ENCODE data around the gene GNPTAB.
"Not testable (repeated sequence)": the region's sequence is repeated elsewhere in the genome, so short reads cannot be mapped to it uniquely, and the experiment has no call there.

Gene GNPTAB

GRCh38 chr12:101743242-101743641 lies 87.5 kb downstream of the GNPTAB start:
- POLR2A ChIA-PET = no interaction called here
- no peak for TF ChIP-seq SP1 (IDR thresholded peaks at IDR 0.05)
- TF ChIP-seq FOXM1 (IDR thresholded peaks at IDR 0.05; ENCODE audit: borderline replicate concordance) = no peak
- TF ChIP-seq SUZ12 (IDR thresholded peaks at IDR 0.05) = no peak
- no peak for TF ChIP-seq ARNT (IDR thresholded peaks at IDR 0.05)
- no peak for TF ChIP-seq CTBP1 (IDR thresholded peaks at IDR 0.05; ENCODE audit: borderline replicate concordance)
- no peak for TF ChIP-seq TARDBP (IDR thresholded peaks at IDR 0.05)
- no peak for TF ChIP-seq ZNF384 (IDR thresholded peaks at IDR 0.05)
- TF ChIP-seq PKNOX1 (IDR thresholded peaks at IDR 0.05) = no peak
- TF ChIP-seq ELF4 (IDR thresholded peaks at IDR 0.05) = no peak
- TF ChIP-seq FOXK2 (IDR thresholded peaks at IDR 0.05) = no peak
- TF ChIP-seq HDGF (IDR thresholded peaks at IDR 0.05; ENCODE audit: borderline replicate concordance) = no peak
- no peak for TF ChIP-seq LEF1 (IDR thresholded peaks at IDR 0.05; ENCODE audit: borderline replicate concordance)
- no peak for TF ChIP-seq FOXA1 (IDR thresholded peaks at IDR 0.05)
- no peak for TF ChIP-seq L3MBTL2 (conservative IDR thresholded peaks at IDR 0.05)
- no peak for TF ChIP-seq BHLHE40 (IDR thresholded peaks at IDR 0.05; ENCODE audit: borderline replicate concordance)
- TF ChIP-seq NFRKB (IDR thresholded peaks at IDR 0.05) = no peak
- CTCF ChIA-PET = no interaction called here
- DNase-seq (ENCODE audit: extremely low spot score) = no peak

DNA sequence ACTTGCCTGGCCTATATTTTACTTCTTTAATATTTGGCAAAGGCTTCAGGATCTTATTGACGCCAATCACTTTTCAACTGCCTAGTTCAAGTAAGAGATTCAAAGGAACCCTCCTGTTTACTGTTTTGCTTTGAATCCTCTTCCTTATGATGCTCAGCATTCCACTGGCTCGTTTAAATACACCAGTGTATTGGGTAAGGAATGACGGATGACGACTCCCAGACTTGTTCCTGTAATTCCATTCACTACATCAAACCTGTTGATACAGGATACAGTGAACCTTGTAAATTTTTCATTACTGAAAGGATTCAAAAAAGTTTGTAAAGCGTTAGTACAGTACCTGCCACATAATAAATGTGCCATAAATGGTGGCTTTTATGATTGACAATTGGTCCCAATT lies 89.8 kb downstream of the GNPTAB start:
- TF ChIP-seq BHLHE40 (IDR thresholded peaks at IDR 0.05; ENCODE audit: borderline replicate concordance) (no peak), FOXK2 (IDR thresholded peaks at IDR 0.05) (no peak), HDGF (IDR thresholded peaks at IDR 0.05; ENCODE audit: borderline replicate concordance) (no peak), NFRKB (IDR thresholded peaks at IDR 0.05) (no peak), LEF1 (IDR thresholded peaks at IDR 0.05; ENCODE audit: borderline replicate concordance) (no peak), FOXA1 (IDR thresholded peaks at IDR 0.05) (no peak), CTBP1 (IDR thresholded peaks at IDR 0.05; ENCODE audit: borderline replicate concordance) (no peak), SUZ12 (IDR thresholded peaks at IDR 0.05) (no peak)

DNA sequence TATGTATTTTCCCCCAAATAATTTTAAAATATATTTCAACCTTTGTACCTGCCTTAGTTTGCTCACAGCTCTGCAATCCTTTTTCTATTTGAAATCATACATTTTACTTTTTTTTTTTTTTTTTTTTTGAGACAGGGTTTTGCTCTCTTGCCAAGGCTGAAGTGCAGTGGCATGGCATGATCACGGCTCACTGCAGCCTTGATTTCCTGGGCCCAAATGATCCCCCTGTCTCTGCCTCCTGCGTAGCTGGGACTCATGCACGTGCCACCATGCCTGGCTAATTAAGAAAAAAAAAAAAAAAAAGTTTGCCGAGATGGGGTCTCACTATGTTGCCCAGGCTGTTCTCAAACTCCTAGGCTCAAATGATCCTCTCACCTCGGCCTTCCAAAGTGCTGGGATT lies 90.2 kb downstream of the GNPTAB start:
- no peak for DNase-seq (ENCODE audit: extremely low spot score)
- ChIA-PET CTCF (no interaction called here), POLR2A (no interaction called here)

More for the DNA sequence above, 89.8 kb downstream of the GNPTAB start:
- DNase-seq (ENCODE audit: extremely low spot score) = no peak
- CTCF ChIA-PET = no interaction called here
- POLR2A ChIA-PET = no interaction called here

GRCh38 chr12:101738920-101739665 lies 91.7 kb downstream of the GNPTAB start, which contains the start of gene SYCP3:
SYCP3 (minus strand) TSS chr12:101739462; CDS start chr12:101737935, 1,527 bp downstream.
- POLR2A ChIA-PET = no interaction called here
- CTCF ChIA-PET = no interaction called here
- DNase-seq (ENCODE audit: extremely low spot score) = no peak
- TF ChIP-seq L3MBTL2 (conservative IDR thresholded peaks at IDR 0.05) = no peak
- no peak for TF ChIP-seq FOXA1 (IDR thresholded peaks at IDR 0.05)
- TF ChIP-seq NFRKB (IDR thresholded peaks at IDR 0.05) = no peak
- TF ChIP-seq FOXM1 (IDR thresholded peaks at IDR 0.05; ENCODE audit: borderline replicate concordance) = no peak
- no peak for TF ChIP-seq BHLHE40 (IDR thresholded peaks at IDR 0.05; ENCODE audit: borderline replicate concordance)
- no peak for TF ChIP-seq ARNT (IDR thresholded peaks at IDR 0.05)
- TF ChIP-seq FOXK2 (IDR thresholded peaks at IDR 0.05) = no peak
- no peak for TF ChIP-seq PKNOX1 (IDR thresholded peaks at IDR 0.05)
- no peak for TF ChIP-seq LEF1 (IDR thresholded peaks at IDR 0.05; ENCODE audit: borderline replicate concordance)
- TF ChIP-seq TARDBP (IDR thresholded peaks at IDR 0.05) = no peak
- TF ChIP-seq ZNF384 (IDR thresholded peaks at IDR 0.05) = no peak
- no peak for TF ChIP-seq SP1 (IDR thresholded peaks at IDR 0.05)

More for the DNA sequence above, 90.2 kb downstream of the GNPTAB start:
- no peak for TF ChIP-seq ARNT (IDR thresholded peaks at IDR 0.05)
- TF ChIP-seq SUZ12 (IDR thresholded peaks at IDR 0.05) = no peak
- TF ChIP-seq ZNF384 (IDR thresholded peaks at IDR 0.05) = no peak
- TF ChIP-seq NFRKB (IDR thresholded peaks at IDR 0.05) = no peak
- no peak for TF ChIP-seq FOXK2 (IDR thresholded peaks at IDR 0.05)
- TF ChIP-seq TARDBP (IDR thresholded peaks at IDR 0.05) = no peak
- TF ChIP-seq SP1 (IDR thresholded peaks at IDR 0.05) = no peak
- TF ChIP-seq L3MBTL2 (conservative IDR thresholded peaks at IDR 0.05) = no peak
- TF ChIP-seq BHLHE40 (IDR thresholded peaks at IDR 0.05; ENCODE audit: borderline replicate concordance) = no peak
- TF ChIP-seq FOXM1 (IDR thresholded peaks at IDR 0.05; ENCODE audit: borderline replicate concordance) = no peak
- no peak for TF ChIP-seq ELF4 (IDR thresholded peaks at IDR 0.05)

- TF ChIP-seq SP1 (IDR thresholded peaks at IDR 0.05) (no peak), ZNF384 (IDR thresholded peaks at IDR 0.05) (no peak), PKNOX1 (IDR thresholded peaks at IDR 0.05) (no peak), CTBP1 (IDR thresholded peaks at IDR 0.05; ENCODE audit: borderline replicate concordance) (no peak), HDGF (IDR thresholded peaks at IDR 0.05; ENCODE audit: borderline replicate concordance) (no peak), SUZ12 (IDR thresholded peaks at IDR 0.05) (no peak), LEF1 (IDR thresholded peaks at IDR 0.05; ENCODE audit: borderline replicate concordance) (no peak), L3MBTL2 (conservative IDR thresholded peaks at IDR 0.05) (no peak), ARNT (IDR thresholded peaks at IDR 0.05) (no peak), NFRKB (IDR thresholded peaks at IDR 0.05) (no peak), BHLHE40 (IDR thresholded peaks at IDR 0.05; ENCODE audit: borderline replicate concordance) (no peak), ELF4 (IDR thresholded peaks at IDR 0.05) (no peak), FOXM1 (IDR thresholded peaks at IDR 0.05; ENCODE audit: borderline replicate concordance) (no peak), FOXA1 (IDR thresholded peaks at IDR 0.05) (no peak), FOXK2 (IDR thresholded peaks at IDR 0.05) (no peak), TARDBP (IDR thresholded peaks at IDR 0.05) (no peak)
- ChIA-PET CTCF (no interaction called here), POLR2A (no interaction called here)
- no peak for DNase-seq (ENCODE audit: extremely low spot score)
Measured at GRCh38 chr12:101737476-101737875, 93.3 kb downstream of the GNPTAB start.

- POLR2A ChIA-PET; DNase-seq (ENCODE audit: extremely low spot score); CTCF ChIA-PET: not testable (repeated sequence)
Measured at GRCh38 chr12:101734482-101734881, 96.3 kb downstream of the GNPTAB start.
